GM10266 (cell line): Measurements from ENCODE around the gene TMTC1.

Source experiments
- DNase-seq: peaks from one replicate; pipeline ENCODE4 v3.0.0; 2012; ENCODE audit errors: extremely low spot score
- TF ChIP-seq, protein P1 (sequence below): IDR thresholded peaks from 2 replicates; pipeline ENCODE4 v1.5.1; 2012; ENCODE audit warnings: mild to moderate bottlenecking, low read depth; ENCODE audit not compliant: control insufficient read depth, insufficient read depth; ENCODE audit errors: missing control alignments

Gene TMTC1

GRCh38 chr12:29565727-29566126 lies 218.0 kb downstream of the TMTC1 start:
- TF ChIP-seq, protein P1, sequence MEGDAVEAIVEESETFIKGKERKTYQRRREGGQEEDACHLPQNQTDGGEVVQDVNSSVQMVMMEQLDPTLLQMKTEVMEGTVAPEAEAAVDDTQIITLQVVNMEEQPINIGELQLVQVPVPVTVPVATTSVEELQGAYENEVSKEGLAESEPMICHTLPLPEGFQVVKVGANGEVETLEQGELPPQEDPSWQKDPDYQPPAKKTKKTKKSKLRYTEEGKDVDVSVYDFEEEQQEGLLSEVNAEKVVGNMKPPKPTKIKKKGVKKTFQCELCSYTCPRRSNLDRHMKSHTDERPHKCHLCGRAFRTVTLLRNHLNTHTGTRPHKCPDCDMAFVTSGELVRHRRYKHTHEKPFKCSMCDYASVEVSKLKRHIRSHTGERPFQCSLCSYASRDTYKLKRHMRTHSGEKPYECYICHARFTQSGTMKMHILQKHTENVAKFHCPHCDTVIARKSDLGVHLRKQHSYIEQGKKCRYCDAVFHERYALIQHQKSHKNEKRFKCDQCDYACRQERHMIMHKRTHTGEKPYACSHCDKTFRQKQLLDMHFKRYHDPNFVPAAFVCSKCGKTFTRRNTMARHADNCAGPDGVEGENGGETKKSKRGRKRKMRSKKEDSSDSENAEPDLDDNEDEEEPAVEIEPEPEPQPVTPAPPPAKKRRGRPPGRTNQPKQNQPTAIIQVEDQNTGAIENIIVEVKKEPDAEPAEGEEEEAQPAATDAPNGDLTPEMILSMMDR: no peak
- DNase-seq: no peak

DNA sequence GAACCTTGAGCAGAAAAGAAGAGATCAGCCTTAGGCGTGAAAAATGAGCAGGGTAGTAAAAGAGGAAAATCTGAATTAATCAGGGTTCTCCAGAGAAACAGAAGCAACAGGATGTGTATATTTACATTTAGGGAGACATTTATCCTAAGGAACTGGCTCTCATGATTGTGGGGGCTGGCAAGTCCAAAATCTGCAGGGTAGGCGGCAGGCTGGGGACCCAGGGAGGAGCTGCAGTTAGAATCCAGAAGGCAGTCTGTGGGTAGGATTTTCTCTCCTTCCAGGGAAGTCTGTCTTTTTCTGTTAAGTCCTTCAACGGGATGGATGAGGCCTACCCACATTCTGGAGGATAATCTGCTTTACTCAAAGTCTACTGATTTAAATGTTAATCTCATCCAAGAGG lies 218.8 kb downstream of the TMTC1 start:
- TF ChIP-seq, protein P1: no peak
- DNase-seq: no peak

DNA sequence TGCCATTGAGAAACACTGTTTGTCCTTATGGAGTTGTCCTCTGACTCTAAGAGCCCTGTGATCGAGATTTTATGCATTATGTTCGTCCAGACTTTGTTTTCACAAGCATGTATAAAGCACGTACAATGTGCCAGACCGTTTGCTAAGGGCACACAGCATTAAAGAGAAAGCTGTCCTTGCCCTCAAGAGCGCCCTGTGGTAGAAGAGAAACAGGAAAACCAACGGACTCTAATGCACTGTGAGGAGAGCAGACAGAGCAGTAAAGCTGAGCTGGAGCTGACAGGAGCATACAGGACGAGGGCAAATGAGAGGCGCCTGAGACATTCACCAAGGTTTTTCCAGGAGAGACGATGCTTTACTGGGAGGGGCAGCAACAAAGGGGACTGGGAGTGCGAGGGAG lies 220.1 kb downstream of the TMTC1 start:
- DNase-seq: no peak
- TF ChIP-seq, protein P1: no peak

GRCh38 chr12:29563071-29563470 lies 220.7 kb downstream of the TMTC1 start:
- TF ChIP-seq, protein P1: no peak
- DNase-seq: no peak

GRCh38 chr12:29562110-29562804 lies 221.5 kb downstream of the TMTC1 start:
- TF ChIP-seq, protein P1: no peak
- no peak for DNase-seq

DNA sequence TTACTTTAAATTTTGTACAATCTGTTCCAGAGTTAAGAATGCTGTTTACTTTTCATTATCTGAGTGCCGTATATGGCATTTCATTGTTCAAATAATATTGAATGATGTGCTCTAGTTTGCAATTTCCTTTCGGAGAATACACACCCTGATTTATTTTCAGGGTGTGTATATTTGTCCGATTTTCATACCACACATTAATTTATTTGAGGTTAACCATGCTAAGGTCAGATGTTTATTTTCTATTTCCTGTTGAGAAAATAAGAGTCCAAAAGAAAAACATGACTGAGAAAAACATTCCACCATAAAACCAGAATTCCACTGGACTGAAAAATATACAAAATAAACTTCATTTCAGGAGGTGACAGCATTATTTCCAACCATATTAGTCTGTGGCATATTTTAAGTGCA lies 222.1 kb downstream of the TMTC1 start:
- DNase-seq: no peak
- TF ChIP-seq, protein P1: no peak

DNA sequence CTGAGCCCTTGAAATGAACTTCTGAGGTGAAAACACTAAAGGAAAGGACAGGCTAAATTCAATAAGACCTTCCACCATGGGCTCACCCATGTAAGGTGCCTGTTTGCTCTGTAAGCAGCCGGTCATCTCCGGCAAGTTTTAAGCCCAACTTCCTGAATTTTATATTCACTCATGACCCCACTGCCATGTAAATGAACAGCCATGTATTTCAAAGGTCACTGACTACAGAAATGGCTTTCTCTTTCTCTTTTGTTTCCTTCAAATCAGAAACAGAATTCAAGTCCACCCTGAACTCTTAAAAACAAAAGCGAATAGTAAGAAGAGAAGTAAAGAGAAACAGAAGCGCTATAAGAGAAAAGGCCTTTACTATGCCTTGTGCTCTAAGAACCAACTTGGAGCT lies 224.5 kb downstream of the TMTC1 start:
- TF ChIP-seq, protein P1: no peak
- DNase-seq: no peak
